Measurements from ENCODE around the gene WNK1.
A peak's percentile ranks its signal among the peaks of the same experiment; 100 is the strongest.
"Not testable (repeated sequence)": the region's sequence is repeated elsewhere in the genome, so short reads cannot be mapped to it uniquely, and the experiment has no call there.

WNK1 gene

DNA sequence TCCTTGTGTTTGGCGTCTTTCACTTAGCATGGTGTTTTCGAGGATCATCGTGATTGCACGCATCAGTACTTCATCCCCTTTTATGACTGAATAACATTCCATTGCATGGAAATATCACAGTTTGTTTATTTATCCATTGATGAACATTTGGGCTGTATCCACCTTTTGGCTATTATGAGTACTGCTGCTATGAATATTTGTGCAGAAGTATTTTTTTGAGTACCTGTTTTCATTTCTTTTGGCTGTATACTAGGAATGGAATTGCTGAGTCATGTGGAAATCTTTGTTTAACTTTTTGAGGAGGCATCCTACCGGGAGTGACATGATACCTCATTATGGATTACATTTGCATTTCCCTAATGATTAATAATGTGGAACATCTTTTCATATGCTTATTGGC is 66.4 kb downstream of the WNK1 start:
- no peak for DNase-seq

DNA sequence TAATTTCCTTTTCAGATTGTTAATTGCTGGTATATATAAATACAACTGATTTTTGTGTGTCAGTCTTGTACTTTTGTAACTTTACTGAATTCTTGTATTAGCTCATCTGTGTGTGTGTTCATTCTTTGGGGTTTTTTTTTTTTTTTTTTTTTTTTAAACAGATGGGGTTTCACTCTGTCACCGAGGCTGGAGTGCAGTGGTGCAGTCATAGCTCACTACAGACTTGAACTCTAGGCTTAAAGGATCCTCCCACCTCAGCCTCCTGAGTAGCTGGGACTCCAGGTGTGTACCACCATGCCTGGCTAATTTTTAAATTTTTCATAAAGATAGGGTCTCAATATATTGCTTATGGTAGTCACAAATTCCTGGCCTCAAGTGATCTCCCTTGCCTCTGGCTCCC is 68.0 kb downstream of the WNK1 start:
- DNase-seq: no peak

DNA sequence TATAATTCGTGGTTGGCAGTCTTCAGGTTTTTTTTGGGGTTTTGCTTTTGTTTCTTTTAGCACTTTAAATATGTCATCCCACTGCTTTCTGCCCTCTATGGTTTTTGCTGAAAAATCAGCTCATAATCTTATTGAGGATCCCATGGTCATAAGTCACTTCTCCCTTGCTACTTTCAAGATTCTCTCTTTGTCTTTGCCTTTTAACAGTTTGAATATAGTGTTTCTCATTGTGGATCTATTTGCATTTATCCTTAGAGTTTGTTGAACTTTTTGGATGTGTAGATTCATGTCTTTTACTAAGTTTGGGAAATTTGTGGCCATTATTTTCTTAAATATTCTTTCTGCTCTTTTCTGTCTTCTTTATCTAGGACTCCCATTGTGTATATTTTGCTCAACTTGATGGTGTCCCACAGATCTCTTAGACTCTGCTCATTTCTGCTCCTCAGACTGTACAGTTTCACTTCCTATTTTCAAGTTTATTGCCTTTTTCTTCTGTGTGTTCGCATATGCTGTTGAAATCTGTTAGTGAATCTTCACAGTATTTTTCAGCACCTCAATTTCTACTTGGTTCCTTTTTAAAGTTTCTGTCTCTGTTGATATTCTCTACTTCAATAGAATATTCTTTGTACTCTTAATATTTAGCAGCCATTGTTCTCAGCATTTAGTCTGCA is 70.8 kb downstream of the WNK1 start:
- DNase-seq: no peak

DNA sequence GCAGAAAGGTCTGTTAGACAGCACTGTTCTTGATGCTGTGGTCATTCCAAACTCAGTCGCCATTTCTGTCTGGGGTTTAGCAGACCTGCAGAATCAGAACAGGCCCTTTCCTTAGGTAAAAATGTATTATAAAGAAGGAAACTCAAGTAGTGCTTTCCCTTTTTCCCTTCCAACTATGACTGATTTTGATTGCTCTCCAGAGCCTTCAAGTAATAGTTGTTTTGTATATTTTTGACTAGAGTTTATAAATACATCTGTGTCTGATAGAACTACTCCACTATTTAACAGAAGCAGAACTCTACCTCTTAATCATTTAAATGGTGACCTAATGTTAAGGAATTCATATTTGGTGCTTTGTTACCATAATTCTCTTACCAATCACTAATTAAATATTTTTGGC is 74.0 kb downstream of the WNK1 start:
- no peak for DNase-seq

DNA sequence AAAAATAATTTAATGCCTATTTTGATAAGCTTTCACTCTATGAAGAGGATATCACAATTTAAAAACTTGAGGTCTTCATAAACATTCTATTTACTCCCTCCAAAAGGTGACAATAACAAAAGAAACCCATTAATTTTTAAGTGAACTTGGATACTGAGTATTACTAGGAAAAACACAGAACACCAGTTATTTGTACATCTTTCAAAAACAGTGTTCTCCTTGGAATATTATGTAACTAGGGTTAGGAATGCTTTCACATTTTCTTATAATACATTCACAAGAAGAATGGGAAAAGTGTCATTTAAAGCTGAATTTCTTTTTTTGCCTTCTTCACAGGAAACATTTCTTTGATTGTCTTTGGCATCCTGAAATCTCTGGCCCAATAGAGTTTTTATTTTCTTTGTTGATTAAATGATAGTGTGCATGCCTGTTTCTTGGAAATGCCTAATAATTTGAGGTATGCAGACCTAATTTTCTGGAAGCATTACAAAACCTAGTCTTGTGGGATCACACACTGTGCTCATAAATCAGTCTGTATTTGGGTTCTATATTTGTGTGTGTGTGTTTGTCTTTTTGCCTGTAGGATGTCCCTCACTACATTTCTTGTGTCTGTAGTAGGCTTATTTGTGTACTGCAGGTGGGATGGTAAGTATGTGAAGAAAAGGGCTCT is 76.5 kb downstream of the WNK1 start:
- DNase-seq: no peak

DNA sequence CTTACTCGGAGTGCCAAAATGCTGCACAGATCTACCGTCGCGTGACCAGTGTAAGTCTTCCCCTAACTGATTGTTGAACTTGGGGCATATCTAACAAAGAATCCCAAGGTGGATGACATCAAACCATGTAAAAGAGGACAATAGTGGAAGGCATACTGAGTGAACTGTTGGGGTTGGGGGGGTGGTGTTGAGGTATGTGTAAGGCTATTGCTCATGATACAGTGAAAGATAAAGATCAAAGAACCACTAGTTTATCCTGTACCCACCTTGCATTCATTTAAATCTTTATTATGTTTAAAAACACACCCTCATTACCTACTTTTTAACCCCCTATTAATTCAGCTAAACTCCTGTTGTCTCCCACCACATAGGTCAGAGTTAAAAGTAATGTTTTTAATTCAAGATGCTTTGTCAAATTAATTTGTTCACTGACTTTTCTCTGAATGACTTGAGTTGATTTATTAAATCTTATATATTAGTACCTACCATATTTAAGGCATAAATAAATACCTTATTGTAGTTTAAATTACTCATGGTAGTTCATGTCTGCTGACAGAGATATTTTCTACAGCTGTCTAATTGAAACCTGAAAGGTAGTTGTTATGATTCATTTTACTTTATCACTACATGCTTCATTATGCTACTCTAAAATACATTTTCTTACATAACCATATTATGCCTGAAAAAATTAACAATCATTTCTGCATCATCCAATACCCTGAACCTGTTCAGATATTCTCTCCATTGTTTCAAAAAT is 77.9 kb downstream of the WNK1 start:
- no peak for DNase-seq

DNA sequence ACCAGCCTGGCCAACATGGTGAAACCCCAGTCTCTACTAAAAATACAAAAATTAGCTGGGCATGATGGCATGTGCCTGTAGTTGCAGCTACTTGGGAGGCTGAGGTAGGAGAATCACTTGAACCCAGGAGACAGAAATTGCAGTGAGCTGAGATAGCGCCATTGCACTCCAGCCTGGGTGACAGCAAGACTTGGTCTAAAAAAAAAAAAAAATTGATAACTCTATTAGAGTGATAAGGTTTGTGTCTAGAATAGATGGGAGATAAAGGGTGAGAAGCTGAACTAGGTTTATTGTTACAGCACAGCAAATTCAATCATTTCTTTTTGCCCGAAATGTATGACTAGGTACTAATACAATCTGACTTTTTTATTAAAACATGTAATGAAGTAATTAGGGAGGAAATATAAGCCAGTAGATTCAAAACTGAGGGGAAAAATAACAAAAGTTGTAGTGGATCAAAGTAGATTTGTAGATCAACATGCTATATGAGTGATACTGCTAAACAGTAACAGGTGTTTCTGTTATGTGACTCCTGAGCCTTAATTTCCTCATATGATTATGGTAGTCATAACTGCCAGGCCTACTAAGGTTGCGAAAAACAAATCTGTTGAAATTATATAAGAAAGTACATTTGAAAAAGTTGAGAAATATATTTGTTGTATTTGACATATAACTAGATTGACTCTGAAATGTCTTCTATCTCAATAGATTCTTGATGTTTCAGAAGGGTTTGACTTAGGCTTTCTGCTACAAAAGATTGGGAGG is 83.6 kb downstream of the WNK1 start:
- no peak for DNase-seq

DNA sequence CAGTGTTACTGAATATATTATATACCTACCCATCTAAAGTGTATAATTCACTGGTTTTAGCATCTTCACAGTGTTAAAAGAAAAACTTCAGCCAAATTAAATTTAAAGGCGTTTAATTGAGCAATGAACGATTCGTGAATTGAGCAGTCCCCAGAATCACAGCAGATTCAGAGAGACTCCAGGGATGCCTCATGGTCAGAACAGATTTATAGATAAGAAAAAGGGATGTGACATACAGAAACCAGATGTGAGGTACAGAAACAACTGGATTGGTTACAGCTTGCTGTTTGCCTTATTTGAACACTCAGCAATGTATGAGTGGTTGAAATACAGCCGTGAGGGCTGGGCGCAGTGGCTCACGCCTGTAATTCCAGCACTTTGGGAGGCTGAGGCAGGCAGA is 84.6 kb downstream of the WNK1 start:
- DNase-seq: no peak

DNA sequence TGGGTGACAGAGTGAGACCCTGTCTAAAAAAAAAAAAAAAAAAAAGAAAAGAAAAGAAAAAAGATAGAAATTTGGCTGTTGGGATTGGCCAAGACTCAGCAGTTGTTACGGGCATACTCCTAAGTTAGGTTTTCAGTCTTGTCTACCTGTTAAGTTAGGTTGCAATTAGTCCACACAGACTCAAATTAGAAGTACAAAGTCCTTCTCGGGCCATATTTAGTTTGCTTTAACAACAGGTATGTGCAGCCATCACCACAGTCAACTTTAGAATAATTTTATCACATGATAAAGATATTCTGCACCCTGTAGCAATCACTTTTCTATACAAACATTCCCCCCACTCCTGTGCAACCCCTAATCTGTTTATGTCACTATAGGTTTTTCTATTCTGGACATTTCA is 85.2 kb downstream of the WNK1 start:
- no peak for DNase-seq

DNA sequence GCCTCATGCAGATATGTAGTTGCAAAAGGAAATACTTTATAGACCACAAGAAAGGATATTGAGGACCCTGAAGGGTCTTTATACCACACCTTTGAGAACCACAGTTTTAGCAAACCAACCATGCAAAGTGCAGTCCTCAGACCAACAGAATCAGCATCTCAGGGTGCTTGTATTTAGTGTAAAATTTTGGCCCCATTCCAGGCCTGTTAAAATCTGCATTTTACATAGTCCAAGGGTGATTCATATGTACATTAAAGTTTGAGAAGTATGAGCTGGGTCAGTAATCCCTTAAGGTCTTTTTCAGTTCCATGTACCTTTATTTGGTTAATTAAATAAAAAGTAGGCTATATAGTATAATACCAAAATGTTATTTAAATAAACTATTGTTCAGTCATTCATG is 91.2 kb downstream of the WNK1 start:
- peak; percentile 72 for DNase-seq

DNA sequence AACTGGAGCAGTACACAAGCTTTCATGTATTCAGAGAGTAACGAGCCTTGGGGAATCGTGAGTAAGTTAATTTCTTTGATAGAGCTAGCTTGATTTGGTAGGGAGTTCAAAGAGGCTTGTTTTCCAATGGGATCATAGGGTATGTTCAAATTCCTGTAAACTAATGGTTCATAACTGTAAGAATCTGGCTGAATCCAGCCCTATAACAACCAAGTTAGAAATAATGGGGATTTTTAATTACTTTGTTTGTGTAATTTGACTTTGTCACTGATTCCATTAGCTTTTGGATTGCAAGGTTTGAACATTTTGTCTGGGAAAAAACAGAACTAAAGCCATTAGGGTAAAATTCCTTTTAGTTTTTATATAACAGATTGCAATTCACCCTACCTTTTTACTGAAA is 94.0 kb downstream of the WNK1 start:
- no peak for DNase-seq

DNA sequence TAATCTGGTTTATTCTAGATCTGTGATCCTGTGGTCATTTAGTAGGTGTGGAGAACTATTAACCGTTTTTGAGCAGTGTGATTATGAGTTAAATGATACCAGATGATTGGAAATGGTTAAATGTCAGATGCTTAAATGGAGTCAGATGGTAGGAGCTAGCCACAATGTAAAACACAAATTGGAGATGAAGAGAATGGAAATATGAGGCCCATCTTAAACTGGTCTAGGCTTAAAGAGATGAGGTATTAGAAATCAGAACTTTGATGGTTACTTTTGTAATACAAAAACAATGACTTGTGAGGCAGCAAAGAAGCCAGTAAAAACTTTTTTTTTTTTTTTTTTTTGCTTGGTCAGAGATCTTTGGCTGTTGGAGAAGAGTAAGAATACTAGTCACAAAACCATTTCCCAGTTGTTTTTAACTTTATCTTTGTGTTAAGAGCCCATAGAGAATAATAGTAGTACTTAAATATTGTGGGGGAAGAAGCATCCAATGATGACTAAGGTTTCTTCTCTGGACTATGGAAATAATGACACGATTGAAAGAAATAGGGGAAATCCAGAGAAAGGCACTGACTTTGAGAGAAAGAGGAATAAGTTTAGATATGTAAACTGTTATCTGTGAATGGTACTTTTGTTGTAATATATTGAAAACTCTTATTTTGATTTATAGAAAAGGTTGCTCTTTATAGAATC is 95.9 kb downstream of the WNK1 start:
- no peak for DNase-seq

DNA sequence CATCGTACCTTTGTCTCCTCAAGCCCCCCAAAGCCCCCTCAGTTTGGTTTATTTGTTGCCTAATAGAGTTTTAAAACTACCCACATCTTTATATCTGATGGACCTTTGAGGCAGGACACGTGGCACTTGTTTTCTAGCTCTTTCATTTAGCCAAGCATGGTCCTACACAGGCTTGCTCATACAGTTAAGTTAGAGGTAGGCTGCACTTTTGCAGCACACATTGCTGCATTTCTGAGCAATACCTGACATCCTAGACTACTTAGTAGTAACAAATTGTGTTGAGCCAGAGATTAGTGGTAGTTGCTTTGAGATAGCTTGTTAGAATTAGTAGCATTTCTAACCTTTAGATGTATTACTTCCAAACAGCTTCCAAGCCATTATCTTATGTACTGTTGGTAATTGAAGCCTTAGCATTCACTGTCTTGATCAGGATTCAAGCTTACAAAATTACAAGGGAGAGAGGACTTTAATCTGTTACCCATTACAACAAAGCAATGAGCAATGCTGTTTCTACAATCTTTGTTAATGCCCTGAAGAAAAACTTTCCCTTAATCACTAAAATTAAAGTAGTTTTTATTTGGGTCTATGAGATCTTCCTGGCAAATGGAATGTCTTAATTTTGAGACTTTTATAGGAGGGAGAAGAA is 96.6 kb downstream of the WNK1 start:
- DNase-seq: no peak

DNA sequence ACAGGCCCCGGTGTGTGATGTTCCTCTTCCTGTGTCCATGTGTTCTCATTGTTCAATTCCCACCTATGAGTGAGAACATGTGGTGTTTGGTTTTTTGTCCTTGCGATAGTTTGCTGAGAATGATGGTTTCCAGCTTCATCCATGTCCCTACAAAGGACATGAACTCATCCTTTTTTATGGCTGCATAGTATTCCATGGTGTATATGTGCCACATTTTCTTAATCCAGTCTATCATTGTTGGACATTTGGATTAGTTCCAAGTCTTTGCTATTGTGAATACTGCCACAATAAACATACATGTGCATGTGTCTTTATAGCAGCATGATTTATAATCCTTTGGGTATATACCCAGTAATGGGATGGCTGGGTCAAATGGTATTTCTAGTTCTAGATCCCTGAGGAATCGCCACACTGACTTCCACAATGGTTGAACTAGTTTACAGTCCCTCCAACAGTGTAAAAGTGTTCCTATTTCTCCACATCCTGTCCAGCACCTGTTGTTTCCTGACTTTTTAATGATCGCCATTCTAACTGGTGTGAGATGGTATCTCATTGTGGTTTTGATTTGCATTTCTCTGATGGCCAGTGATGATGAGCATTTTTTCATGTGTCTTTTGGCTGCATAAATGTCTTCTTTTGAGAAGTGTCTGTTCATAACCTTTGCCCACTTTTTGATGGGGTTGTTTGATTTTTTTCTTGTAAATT is 97.5 kb downstream of the WNK1 start:
- not testable (repeated sequence) for DNase-seq

DNA sequence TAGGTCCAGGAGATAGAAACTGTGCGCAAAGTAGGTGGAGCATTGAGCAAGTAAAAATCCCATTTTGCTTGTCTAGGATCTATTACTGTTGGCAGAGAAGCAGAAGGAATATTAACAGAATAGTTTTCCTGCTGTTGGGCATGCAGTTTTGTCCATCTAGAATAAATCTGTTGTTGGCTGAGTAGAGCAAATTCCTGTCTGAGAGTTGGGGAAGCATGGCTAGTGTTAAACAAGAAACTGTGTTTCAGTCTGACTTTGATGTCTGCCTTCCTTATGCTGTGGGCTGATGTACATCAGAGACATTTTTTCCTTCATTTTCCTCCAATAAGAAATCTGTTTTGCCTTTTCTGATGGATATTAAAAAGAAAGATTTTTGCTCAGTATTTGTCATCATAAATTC is 99.0 kb downstream of the WNK1 start:
- DNase-seq: peak; percentile 20

DNA sequence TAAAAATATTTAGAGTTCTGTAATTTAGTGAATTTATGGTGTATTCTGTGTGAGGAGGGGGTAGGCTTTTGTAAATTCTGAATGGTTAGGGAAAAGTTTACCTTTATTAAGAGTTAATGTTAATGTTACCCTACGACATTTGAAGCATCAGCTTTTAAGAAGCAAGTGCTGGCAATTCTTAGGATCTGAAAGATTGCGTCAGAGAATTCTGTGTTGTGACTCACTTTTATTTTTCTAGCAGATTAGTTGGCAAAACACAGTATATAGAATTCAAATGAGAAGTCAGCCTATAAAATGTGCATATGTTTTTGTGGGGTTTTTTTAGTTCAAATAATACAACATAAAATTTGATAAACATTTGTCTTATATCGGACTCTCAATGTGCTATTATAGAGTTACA is 99.5 kb downstream of the WNK1 start:
- DNase-seq: peak; percentile 76

DNA sequence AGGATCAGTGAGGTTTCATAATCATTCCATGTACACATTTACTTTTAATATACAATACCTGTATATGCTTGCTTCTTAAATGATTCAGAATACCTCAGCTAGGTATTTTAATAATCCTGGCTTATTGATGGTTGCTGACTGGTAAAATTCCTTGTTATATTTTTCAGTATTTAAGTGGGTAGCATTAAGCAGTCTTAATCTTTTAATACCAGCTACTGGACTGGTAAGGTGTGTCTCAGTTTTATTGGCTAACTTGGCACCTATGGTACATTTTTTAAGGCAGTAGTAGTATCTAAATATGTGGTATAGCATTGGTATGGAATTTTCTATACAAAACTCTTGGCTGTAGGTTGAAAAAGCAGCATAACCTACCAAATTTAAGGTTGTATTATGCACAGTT is 100.5 kb downstream of the WNK1 start:
- DNase-seq: no peak

DNA sequence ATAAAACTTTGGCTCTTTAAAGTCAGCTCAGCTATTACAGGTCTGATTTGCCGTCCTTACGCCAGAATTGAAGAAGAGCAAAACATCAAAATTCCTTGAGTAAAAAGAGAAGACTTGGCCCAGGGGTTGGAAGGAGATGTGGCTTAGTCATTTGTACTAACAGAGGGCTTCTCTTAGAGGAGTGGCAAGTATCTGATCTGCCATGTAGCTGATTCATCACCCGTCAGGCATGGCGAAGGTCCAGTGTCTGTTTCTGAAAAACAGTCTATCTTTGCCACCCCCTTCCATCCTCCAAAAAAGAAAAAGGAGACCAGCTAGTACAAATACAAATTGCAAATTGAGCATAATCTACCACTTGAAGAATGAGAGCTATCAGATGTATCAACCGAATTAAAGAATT is 105.2 kb downstream of the WNK1 start:
- peak; percentile 84 for DNase-seq

DNA sequence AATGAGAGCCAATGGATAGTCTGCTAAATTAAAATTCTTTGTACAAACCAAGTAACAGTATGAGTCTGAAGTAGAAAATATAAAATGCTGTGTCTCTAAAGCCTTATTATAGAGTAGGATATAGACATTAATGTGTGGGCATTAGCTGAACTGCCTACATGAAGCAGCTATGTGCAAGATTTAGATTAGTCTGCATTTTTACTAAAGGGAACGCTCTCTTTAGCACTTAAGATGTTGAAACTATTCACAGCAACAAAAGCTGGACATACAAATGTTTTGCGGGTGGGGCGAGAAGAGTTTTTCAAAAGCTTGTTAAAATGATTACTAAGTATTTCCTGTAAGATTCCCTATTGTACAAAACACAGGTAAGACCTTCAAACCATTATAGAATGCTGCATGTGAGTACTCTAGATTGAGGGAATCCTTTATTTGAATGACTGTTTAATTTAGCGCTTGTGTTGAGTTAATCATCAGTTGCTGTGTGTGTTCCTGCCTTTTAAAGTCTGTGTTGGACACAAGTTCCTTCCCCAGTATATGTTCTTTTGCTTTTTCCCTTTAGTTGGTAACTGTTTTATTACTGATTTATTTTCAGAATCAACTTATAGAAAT is 110.0 kb downstream of the WNK1 start:
- DNase-seq: no peak

DNA sequence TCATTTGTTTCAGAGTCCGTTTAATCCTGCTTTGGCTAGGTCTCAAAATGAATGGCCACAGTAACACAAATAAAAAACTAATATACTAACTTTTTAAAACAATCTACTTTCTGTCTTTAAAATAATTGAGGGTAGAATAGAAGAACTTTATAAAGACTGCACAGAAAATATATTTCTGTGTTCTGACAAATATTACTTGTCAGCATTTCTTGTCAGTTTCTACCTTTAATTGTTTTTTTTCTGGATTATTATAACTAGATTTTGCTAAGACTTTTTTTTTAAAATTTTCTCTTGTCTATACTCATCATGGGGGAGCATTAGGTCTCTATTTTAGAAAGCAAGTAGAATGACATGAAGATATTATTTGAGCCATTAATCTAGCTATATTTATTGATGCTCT is 110.9 kb downstream of the WNK1 start:
- no peak for DNase-seq

DNA sequence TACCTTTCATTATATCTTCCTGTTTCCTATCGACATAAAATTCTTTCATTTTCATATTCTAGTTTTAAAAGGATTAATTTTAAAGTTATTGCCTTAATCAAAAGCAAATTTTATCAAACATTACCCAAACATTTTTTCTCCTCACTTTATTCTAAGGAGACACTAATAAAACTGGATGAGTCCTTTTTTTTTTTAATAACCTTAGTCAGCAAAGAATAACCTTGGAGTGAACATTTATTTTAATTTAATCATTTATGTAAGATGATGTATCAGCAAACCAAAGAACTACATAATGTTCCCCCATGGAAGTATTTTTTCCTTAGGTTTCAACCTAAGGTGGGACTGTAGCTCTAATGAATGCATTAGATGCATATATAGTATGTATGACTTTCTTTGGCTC is 113.2 kb downstream of the WNK1 start:
- DNase-seq: no peak

All from EL (cell line).